NCI-H510A (cell line): ENCODE results near the gene BMP2K.

ENCODE experiments used
- DNase-seq: peaks from one replicate; lab custom pipeline; 2025; lab: John Stamatoyannopoulos, UW

BMP2K gene

DNA sequence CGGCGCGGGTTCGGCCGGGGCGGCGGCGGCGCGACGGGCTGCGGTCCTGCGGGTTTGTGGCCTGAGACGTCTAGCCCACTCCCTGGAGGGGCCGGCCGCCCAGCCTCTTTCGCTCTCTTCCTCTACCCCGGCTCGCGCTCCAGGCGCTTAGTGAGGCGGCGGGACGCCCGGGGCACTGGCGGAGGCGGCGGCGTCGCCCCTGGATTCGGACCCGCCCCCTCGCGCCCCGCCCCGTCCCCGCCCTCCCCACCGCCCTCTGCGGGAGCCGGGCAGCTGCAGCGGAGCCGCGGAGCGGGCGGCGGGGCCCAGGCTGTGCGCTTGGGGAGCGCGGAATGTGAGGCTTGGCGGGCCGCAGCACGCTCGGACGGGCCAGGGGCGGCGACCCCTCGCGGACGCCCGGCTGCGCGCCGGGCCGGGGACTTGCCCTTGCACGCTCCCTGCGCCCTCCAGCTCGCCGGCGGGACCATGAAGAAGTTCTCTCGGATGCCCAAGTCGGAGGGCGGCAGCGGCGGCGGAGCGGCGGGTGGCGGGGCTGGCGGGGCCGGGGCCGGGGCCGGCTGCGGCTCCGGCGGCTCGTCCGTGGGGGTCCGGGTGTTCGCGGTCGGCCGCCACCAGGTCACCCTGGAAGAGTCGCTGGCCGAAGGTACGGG lies at the start of gene BMP2K:
BMP2K (plus strand) TSS at position 272 of the 650 bp plus-strand sequence; CDS start at position 466, 194 bp downstream.
- DNase-seq = peak; percentile 67

DNA sequence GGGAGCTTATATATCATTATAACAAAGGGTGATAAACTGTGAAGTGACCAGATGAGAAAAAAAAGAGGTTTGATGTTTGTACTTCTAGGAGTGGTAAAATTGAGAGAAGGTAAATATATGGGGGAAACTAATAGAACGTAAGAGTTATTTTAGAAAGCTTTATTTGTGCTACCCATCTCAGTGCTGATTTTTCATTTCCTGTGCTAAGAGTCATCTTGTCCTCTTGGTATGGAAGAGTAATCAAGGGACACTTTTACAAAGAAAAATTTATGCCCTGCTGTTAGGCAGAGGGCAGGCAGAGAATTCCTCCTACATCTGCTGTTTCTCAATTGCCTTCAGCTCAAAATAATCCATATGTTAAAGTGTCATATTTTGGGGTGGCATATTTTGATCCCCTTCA lies 49.6 kb upstream of the BMP2K start:
- no peak for DNase-seq

GRCh38 chr4:78732332-78733104 lies 43.6 kb upstream of the BMP2K start:
- DNase-seq = no peak

DNA sequence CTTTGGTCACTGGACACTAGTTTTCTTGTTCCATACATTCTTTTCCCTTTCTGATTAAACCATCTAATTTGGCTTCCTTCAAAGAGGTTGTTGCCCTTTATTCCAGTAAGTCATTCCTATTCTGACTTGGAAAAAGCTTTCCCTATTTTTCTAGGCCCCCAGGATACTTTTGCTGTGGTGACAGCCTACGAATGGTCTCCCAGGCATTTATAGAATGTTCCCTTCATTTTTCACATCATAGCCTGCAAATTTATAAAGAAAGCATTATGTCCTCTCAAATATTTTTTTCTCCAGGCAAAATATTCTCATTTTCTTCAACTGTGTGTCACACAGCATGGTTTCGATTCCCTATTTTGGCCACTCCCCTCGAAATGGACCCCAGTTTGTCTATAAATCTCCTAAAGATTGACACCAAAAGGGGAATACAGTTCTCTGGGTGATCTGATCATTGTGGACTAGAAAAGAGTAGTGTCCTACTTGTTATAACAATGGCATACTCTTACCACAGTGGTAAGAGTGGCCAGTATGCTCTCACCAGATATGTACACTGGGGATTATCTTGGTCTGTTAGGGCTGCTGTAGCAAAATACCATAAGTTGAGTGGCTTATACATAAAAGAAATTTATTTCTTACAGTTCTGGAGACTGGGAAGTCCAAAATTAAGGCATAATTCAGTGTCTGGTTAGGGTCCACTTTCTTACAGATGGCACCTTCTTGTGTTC lies 41.5 kb upstream of the BMP2K start:
- no peak for DNase-seq

DNA sequence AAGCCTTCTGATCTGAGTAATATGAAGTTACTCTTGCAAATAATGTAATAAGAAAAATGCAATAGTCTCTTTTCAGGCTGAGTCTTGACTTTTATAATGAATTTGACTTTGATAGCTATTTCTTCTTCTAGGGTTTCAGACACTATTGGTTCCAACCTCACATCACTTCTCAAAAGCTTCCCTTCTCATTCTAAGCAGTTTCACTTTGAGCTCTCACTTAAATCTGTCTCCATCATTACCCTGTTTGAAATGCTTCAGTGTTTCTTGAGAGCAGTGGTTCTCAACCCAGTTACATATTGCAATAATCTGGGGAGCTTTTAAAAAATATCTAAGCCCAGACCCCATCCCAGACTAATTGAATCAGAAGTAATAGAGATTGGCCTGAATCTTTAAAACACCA lies 40.5 kb upstream of the BMP2K start:
- DNase-seq = no peak

GRCh38 chr4:78737035-78737434 lies 39.1 kb upstream of the BMP2K start:
- no peak for DNase-seq

GRCh38 chr4:78737973-78738372 lies 38.2 kb upstream of the BMP2K start:
- DNase-seq = no peak

GRCh38 chr4:78742300-78742699 lies 33.9 kb upstream of the BMP2K start:
- DNase-seq = no peak

DNA sequence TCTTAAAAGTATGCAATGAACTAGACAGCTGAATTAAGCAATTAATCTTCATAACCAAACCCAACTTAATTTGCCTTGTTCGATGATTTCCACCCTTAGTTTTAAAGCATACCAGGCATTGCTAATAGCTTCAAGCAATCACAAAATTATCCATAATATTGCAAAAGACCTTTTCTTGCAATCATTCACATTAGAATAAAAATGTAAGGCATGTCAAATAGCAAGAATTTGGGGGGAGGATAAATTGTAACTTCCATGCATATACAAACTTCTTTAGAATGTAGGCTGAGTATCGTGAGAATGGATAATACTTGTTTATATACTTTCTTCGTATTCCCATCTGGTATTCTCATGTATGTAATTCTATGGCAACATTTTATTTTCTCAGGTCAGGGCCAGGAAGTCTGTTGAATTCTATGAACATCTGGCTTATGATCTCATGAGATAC lies 28.7 kb upstream of the BMP2K start:
- no peak for DNase-seq

- no peak for DNase-seq
Observed at GRCh38 chr4:78748381-78748780, 27.8 kb upstream of the BMP2K start.

GRCh38 chr4:78749258-78749971 lies 26.7 kb upstream of the BMP2K start:
- DNase-seq = no peak

- no peak for DNase-seq
Observed at GRCh38 chr4:78749972-78750727, 26.0 kb upstream of the BMP2K start.

DNA sequence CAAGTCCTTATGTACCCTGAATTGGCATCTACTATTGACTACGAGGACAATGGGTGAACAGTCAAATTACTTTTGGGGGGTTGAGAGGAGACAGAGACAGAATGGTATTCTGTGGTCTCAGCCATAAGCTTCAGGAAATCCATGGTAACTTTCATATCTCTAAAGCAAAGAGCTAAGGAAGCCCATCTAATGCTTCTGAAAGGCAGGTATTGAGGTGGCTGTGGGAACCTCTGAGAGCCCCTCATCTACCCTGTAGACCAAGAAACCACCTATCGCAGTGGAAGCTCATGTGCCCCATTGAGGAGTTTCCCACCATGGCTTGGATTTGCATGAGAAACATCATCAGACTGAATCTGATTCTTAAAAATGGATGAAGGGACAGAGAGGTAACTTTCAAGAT lies 23.1 kb upstream of the BMP2K start:
- DNase-seq = no peak

DNA sequence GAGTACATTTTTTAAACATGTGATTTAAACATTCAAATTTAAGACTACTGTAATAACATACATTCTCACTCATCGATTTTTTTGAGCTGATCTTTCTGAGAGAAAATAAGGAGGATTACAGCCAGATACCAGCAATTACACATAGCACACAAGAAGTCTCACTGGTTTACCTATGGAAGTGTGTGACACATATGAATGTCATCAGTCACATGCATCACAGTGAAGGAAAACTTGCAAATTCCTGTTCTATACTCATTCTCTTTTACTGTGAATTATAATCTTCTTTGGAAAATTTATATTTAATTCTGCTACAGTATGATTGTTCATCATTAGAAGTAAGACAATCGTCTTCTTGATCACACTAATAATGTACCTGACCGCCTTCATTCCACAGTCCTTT lies 21.3 kb upstream of the BMP2K start:
- no peak for DNase-seq

GRCh38 chr4:78756137-78756536 lies 20.0 kb upstream of the BMP2K start:
- DNase-seq = no peak

DNA sequence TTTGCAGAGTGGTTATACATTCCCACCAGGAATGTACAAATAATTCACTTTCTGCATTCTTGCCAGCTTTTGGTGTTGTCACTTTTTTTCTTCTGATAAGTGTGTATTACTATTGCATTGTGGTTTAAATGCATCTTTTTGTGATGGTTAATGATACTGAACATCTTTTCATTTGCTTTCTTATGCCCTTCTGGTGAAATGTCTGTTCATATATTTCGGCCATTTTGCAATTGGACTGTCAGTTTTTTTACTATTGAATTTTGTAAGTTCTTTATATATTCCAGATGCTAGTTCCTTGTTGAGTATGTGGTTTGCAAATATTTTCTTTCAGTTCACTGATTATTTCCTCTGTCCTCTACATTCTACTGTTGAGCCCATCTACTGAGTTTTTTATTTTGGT lies 19.4 kb upstream of the BMP2K start:
- no peak for DNase-seq

- DNase-seq = no peak
Observed at GRCh38 chr4:78757574-78757973, 18.6 kb upstream of the BMP2K start.

DNA sequence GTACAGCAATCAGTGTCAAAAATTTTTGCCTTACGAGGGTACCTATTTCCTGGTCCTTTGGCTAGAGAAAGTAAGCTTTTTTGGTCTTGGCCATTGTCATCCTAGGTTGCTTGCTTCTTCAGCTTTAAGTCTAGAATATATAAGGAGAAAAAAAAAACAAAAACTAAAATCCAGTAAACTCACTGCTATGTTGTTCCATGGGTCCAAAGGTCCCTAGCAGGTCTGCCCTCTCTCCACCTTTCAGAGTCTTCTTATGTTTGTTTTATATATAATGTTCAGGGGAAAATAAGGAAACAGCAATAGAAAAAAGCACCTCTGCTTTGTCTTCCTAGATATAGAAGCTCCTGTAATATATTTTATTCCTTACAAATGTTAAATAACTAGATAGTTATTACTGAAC lies 18.1 kb upstream of the BMP2K start:
- no peak for DNase-seq

DNA sequence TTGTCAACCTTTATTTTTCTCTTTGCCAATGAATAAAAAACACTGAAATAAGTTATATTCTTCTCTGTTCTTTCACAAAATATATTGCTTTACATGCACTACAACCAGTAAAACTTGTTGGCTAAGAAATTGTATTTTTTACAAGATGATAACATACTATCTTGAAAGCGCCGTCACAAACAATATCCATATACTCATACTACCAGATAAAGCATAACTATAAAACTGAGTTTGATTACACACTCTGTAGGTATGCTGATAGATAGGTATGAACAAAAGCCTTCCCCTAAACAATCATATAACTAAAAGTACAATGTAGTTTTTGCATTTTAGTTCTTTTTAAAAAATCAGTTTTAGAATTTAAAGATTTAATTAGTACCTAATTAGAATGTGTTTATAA lies 13.6 kb upstream of the BMP2K start:
- no peak for DNase-seq

GRCh38 chr4:78763251-78763650 lies 12.9 kb upstream of the BMP2K start:
- no peak for DNase-seq

GRCh38 chr4:78763763-78764387 lies 12.3 kb upstream of the BMP2K start:
- DNase-seq = no peak
